DOHH2 (cell line): Measurements from ENCODE around the gene REEP6.

Experiments used
- H3F3A ChIP-seq: fragments of 200-600 bp; sonication (generic), shearing (Covaris generic); 2 replicates; pipeline ENCODE4 v1.6.0; 2016; ENCODE audit warnings: antibody characterized with exemption, mild to moderate bottlenecking; ENCODE audit not compliant: control insufficient read depth, insufficient read depth
- H3K27ac ChIP-seq: fragments of 200-600 bp; sonication (generic); 2 replicates; pipeline ENCODE4 v1.5.1; 2014; ENCODE audit warnings: low read depth, mild to moderate bottlenecking, low read length, moderate library complexity
- H3K27me3 ChIP-seq: fragments of 200-600 bp; sonication (generic); 2 replicates; pipeline ENCODE4 v1.6.1; 2014; ENCODE audit warnings: mild to moderate bottlenecking, low read length, mixed read lengths; ENCODE audit not compliant: control insufficient read depth
- H3K36me3 ChIP-seq: fragments of 200-600 bp; sonication (generic); 2 replicates; pipeline ENCODE4 v1.6.1; 2014; ENCODE audit warnings: mild to moderate bottlenecking, low read length, moderate library complexity, mixed read lengths; ENCODE audit not compliant: control insufficient read depth
- H3K4me1 ChIP-seq: fragments of 200-600 bp; sonication (generic); 2 replicates; pipeline ENCODE4 v1.6.1; 2014; ENCODE audit warnings: mild to moderate bottlenecking, low read length, mixed read lengths; ENCODE audit not compliant: control insufficient read depth
- H3K4me2 ChIP-seq: fragments of 200-600 bp; sonication (generic); 2 replicates; pipeline ENCODE4 v1.6.0; 2014; ENCODE audit warnings: mild to moderate bottlenecking, low read length, moderate library complexity
- H3K4me3 ChIP-seq: fragments of 200-600 bp; sonication (generic); 2 replicates; pipeline ENCODE4 v1.5.1; 2014; ENCODE audit warnings: mild to moderate bottlenecking, low read length, mixed read lengths
- H3K79me2 ChIP-seq: fragments of 200-600 bp; sonication (generic); 2 replicates; pipeline ENCODE4 v1.6.1; 2014; ENCODE audit warnings: mild to moderate bottlenecking, low read length, mixed read lengths; ENCODE audit not compliant: control insufficient read depth
- H3K9me2 ChIP-seq: fragments of 200-600 bp; sonication (generic); replicated peaks from 2 replicates; pipeline ENCODE4 v1.6.1; 2014; ENCODE audit warnings: mild to moderate bottlenecking, low read length, mixed read lengths; ENCODE audit not compliant: control insufficient read depth
- H3K9me3 ChIP-seq: fragments of 200-600 bp; sonication (generic); 2 replicates; pipeline ENCODE4 v1.6.1; 2014; ENCODE audit warnings: antibody characterized with exemption, low read length, mixed read lengths; ENCODE audit not compliant: control insufficient read depth, insufficient read depth
- H4K20me1 ChIP-seq: fragments of 200-600 bp; sonication (generic); 2 replicates; pipeline ENCODE4 v1.6.0; 2014; ENCODE audit warnings: low read depth, mild to moderate bottlenecking, antibody characterized with exemption, low read length, moderate library complexity; ENCODE audit not compliant: control insufficient read depth, insufficient read depth
- CTCF ChIP-seq: fragments of 200-600 bp; sonication (generic); IDR thresholded peaks from one replicate; pipeline ENCODE4 v1.5.1; 2014; ENCODE audit warnings: antibody characterized with exemption, mild to moderate bottlenecking, low read depth, low read length; ENCODE audit not compliant: poor library complexity, severe bottlenecking
- EZH2phosphoT487 ChIP-seq: fragments of 200-600 bp; sonication (generic); IDR thresholded peaks from 2 replicates; pipeline ENCODE4 v1.6.1; 2017; ENCODE audit warnings: borderline replicate concordance, mild to moderate bottlenecking, antibody characterized with exemption, low read length, moderate library complexity, mixed read lengths

REEP6 gene

GRCh38 chr19:1512671-1513498 lies 21.9 kb downstream of the REEP6 start, which contains the start of gene ADAMTSL5:
TSS of gene ADAMTSL5 (minus strand) at chr19:1513019. CDS start at chr19:1510943, 2,076 bp downstream.
- H4K20me1 ChIP-seq, result 0 out of 2 replicates have a peak, but pooled peaks cover 3% of the 10 kb centered on the region
- no peaks in the 10 kb centered on the region for H3K36me3 ChIP-seq
- H3K79me2 ChIP-seq, result no peaks in the 10 kb centered on the region
- H3K4me1 ChIP-seq, result peaks cover 10% of the 10 kb centered on the region
- H3K27ac ChIP-seq, result no peak within 1 kb of the TSS
- H3K9me3 ChIP-seq, result no peaks in the 10 kb centered on the region
- TF ChIP-seq CTCF (no peak), EZH2phosphoT487 (no peak)
- no peaks in the 10 kb centered on the region for H3K9me2 ChIP-seq
- H3F3A ChIP-seq, result no peaks in the 10 kb centered on the region
- peaks cover 22% of the 10 kb centered on the region for H3K27me3 ChIP-seq
- peak within 1 kb of the TSS; percentile 74 for H3K4me2 ChIP-seq
- H3K4me3 ChIP-seq, result peak within 1 kb of the TSS; percentile 67

- Histone ChIP-seq H3K4me1 (peaks cover 10% of the 10 kb centered on the region), H3K4me3 (peak overlapping the region; percentile 46; the same call in 1 of the 2 replicates), H3K4me2 (peak overlapping the region; percentile 55), H3K9me2 (no peaks in the 10 kb centered on the region), H3K9me3 (no peaks in the 10 kb centered on the region), H3K27ac (no peak overlapping the region), H3K36me3 (no peaks in the 10 kb centered on the region), H3F3A (no peaks in the 10 kb centered on the region), H4K20me1 (0 out of 2 replicates have a peak, but pooled peaks cover 3% of the 10 kb centered on the region), H3K27me3 (peaks cover 22% of the 10 kb centered on the region), H3K79me2 (no peaks in the 10 kb centered on the region)
- TF ChIP-seq EZH2phosphoT487 (no peak), CTCF (peak; percentile 84)
Measured at GRCh38 chr19:1513499-1514294, 22.7 kb downstream of the REEP6 start.

- no peak overlapping the region for H3K4me3 ChIP-seq
- H3K79me2 ChIP-seq, result no peaks in the 10 kb centered on the region
- no peaks in the 10 kb centered on the region for H3K36me3 ChIP-seq
- H3K9me2 ChIP-seq, result no peaks in the 10 kb centered on the region
- H3K27ac ChIP-seq, result no peak overlapping the region
- H3K4me2 ChIP-seq, result no peak overlapping the region
- peaks cover 10% of the 10 kb centered on the region for H3K4me1 ChIP-seq
- no peaks in the 10 kb centered on the region for H3F3A ChIP-seq
- H3K9me3 ChIP-seq, result no peaks in the 10 kb centered on the region
- H3K27me3 ChIP-seq, result peaks cover 22% of the 10 kb centered on the region
- H4K20me1 ChIP-seq, result 0 out of 2 replicates have a peak, but pooled peaks cover 3% of the 10 kb centered on the region
- TF ChIP-seq EZH2phosphoT487, result no peak
- TF ChIP-seq CTCF, result no peak
Measured at GRCh38 chr19:1514295-1514661, 23.3 kb downstream of the REEP6 start.
